ENCODE results near the gene SLC17A8.
"Not testable (repeated sequence)": the region's sequence is repeated elsewhere in the genome, so short reads cannot be mapped to it uniquely, and the experiment has no call there.

SLC17A8 gene

DNA sequence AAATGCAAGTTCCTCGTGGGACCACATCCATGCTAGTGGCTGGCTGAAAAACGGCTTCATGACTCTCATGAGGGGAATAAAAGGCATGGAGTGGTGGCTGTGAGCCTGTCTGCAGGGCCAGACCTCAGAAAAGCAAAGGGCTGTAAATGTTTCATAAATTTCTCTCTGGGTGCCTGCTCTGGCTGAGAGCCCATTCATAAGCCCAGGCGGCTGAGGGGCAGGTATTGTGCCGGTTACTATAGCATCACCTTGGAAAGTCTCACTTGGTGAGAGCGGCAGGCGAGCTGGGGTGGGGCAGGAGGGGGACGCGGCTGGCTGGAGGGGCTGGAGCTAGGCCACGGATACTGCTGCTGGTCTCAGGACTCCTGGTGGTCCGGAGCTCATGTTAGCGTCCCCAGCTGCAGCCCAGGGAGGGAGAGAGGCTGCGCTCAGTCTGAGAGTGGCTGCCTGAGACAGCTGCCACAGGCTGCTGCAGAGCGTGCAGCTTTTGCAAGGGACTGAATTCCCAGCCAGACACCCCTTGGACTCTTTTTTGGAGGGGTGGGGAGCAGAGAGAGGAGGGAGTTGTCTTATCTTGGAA is at the start of gene SLC17A8:
Gene SLC17A8, plus strand, starts transcription at position 431 of the 580 bp plus-strand sequence. CDS start 318 bp downstream, outside the sequence.
- DNase-seq = no peak

DNA sequence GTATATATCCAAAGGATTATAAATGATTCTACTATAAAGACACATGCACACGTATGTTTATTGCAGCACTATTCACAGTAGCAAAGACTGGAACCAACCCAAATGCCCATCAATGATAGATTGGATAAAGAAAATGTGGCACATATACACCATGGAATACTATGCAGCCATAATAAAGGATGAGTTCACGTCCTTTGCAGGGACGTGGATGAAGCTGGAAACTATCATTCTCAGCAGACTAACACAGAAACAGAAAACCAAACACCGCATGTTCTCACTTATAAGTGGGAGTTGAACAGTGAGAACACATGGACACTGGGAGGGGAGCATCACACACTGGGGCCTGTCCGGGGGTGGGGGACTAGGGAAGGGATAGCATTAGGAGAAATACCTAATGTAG is 48.7 kb upstream of the SLC17A8 start:
- not testable (repeated sequence) for DNase-seq

DNA sequence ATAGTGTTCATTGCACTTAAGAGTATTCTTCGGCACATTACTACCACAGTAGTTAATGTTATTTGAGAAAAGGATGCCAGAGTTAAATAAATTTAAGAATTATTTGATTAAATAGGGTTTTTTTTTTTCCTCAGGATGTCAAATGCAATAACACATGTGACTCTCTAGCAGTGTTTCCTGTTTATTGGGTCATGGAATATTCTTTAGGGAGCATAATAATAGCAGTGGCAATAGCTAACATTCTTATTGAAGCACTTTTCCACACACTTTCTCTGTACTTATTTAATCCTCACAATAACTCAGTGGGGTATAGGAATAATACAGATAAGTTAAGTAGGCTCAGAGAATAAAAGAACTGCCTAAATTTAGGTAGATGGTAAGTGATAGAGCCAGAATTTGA is 45.6 kb upstream of the SLC17A8 start:
- no peak for DNase-seq

- no peak for DNase-seq
Measured at GRCh38 chr12:100317371-100317770, 39.5 kb upstream of the SLC17A8 start.

DNA sequence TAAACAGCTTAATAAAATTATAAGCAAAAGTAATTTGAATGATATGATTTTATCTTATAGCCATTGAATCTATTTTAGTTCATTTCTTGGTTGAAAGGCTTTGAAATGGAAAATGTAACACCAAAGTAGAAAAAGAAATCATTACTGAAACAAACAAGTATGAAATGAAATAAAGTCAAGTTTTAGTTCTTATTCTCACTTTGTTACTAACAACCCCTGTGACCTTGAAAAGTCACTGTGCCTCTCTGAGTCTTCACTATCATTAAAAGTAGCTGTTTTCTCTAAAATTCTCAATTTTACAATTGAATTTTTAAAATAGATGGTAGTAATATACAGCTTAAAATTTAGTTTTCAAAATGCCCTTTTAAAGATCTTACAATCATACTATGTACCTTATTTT is 32.4 kb upstream of the SLC17A8 start:
- no peak for DNase-seq

DNA sequence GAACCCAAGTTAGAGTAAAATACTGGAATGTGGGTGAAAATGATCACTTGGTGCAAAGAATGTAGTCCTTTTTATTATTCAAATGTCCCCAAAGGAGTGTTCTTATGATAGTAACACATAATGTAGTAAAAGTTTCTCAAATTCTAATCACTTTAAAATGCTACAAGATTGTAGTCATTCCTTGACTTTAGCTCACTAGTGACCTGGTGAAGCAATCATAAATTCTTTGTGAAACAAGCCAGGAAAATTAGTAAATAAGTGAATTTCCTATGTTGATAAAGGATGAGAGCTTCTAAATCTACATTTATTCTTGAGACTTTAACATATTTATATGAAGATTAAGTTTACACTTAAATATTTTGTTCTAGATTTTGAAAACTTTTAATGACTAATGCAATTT is 30.7 kb upstream of the SLC17A8 start:
- DNase-seq = no peak

GRCh38 chr12:100329800-100330199 is 27.1 kb upstream of the SLC17A8 start:
- no peak for DNase-seq

DNA sequence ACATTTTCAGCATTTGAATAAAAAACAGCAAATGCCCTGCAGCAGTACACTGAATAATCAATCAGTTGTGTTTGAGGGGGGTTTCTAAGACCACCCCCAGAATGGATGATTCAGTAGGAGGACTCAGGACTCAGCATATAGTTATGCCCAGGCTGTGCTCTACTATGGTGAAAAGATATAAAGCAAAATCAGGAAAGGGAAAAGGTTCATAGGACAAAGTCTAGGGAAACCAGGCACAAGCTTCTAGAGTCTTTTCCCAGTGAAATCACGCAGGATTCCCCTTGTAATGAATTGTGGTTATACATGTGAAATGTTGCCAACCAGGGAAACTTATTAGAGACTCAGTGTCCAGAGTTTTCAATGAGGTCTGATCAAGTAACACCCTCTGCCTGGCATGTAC is 25.0 kb upstream of the SLC17A8 start:
- DNase-seq = no peak

DNA sequence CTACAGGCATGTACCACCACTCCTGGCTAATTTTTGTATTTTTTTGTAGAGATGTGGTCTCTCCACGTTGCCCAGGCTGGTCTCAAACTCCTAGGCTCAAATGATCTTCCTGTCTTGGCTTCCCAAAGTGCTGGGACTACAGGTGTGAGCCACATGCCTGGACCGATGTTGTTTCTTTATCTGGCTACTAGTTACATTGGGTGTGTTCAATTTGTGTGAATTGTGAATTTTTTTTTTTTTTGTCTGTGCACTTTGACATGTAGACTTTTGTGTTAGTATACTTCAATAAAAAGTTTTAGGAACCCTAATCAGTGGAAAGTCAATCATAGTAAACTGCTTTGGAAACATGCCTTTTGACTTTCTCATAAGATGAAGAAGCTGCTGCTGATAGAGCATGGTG is 24.0 kb upstream of the SLC17A8 start:
- no peak for DNase-seq

DNA sequence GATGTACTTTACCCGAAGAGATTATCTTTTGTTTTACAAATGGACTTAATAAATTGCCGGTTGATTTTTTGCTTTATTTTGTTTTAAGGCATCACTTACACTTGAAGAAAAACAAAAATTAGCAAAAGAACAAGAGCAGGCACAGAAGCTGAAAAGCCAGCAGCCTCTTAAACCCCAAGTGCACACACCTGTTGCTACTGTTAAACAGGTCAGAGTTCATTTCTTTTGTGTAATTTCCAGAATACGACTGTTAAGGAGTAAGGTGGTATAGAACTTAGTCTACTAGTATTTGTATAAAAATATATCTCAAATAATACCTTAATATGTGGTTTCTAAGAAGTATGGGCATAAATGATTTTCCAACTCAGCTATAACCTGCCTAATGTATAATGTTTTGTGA is 19.6 kb upstream of the SLC17A8 start:
- no peak for DNase-seq

DNA sequence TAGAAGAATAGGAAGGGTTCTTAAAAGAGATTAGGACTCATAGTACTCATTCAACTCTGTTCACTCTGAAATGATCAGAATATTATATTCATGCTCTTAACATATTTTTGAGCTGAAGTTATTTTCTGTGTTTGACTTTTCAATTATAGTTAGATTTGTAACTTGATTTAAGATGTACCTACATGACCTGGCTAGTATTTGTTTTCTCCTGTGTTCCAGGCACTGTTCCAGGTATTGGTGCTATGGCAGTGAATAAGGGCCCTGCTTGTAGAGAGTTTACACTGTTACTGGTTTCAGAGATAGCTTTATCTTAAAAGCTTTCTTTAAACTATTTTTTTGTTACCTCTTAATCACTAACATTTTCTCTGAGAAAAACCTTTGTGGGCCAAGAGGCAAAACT is 19.1 kb upstream of the SLC17A8 start:
- no peak for DNase-seq

DNA sequence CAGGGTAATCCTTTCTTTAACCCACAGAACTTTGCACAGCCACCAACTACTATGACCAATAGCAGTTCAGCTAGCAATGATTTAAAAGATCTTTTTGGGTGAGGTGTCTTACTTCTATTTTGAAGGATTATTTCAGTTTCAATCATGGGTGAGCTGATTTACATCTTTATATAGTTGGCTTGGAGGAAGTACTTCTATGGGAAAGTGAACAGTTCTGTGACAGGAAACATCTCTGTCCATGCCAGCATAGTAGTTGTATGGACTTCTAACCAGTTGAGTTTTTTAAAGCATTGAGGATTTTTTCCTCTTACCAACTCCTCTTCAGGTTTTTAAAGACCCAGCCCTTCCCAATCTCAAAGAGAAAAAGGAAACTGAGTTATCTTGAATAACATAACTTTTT is 17.8 kb upstream of the SLC17A8 start:
- DNase-seq = no peak

GRCh38 chr12:100342897-100343296 is 14.0 kb upstream of the SLC17A8 start:
- DNase-seq = not testable (repeated sequence)

DNA sequence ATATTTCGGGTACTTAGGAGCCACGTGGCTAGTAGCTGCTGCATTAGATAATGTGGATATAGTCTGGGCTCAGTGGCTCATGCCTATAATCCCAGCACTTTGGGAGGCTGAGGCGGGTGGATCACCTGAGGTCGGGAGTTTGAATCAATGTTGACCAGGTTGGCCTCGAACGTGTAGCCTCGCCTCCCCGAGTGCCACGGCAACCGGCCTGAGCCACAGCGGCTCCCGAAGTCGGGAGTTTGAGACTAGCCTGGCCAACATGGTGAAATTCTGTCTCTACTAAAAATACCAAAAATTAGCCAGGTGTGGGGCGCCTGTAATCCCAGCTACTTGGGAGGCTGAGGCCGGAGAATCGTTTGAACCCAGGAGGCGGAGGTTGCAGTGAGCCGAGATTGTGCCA is 12.5 kb upstream of the SLC17A8 start:
- not testable (repeated sequence) for DNase-seq

GRCh38 chr12:100345020-100345767 is 11.7 kb upstream of the SLC17A8 start:
- no peak for DNase-seq

GRCh38 chr12:100346660-100347059 is 10.2 kb upstream of the SLC17A8 start:
- no peak for DNase-seq

GRCh38 chr12:100348657-100349454 is 8.0 kb upstream of the SLC17A8 start:
- DNase-seq = peak in 1 of 2 donors; percentile 17

DNA sequence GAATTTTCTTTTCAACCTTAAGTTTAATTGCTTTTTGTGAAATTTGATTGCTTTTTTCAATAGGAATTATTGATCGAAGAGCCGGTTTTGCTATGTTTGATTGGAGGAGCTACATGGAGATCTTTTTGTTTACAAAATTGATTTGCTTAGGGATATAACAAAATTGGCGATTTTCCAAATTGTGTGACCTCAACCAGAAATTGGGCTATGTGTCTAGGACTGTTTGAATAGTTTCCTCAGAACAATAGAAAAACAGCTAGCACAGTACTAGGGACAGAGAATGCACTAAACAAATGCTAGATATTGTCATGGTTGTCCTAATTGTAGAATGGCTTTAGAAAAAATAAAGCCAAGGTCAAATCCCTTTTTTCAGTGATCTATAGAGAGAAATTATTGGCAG is 2.4 kb downstream of the SLC17A8 start:
- no peak for DNase-seq

- DNase-seq = no peak
Measured at GRCh38 chr12:100359822-100360221, 2.9 kb downstream of the SLC17A8 start.

- no peak for DNase-seq
Measured at GRCh38 chr12:100360450-100360849, 3.6 kb downstream of the SLC17A8 start.

GRCh38 chr12:100364324-100364723 is 7.5 kb downstream of the SLC17A8 start:
- no peak for DNase-seq

- DNase-seq = no peak
Measured at GRCh38 chr12:100365411-100365810, 8.5 kb downstream of the SLC17A8 start.

- DNase-seq = no peak
Measured at GRCh38 chr12:100368066-100368465, 11.2 kb downstream of the SLC17A8 start.

- DNase-seq = no peak
Measured at GRCh38 chr12:100371146-100371545, 14.3 kb downstream of the SLC17A8 start.

Data from inflammatory macrophage treated with lipopolysaccharide for 1 hour (primary cell).